ENCODE data around the gene MBD1.
"Not testable (repeated sequence)": the region's sequence is repeated elsewhere in the genome, so short reads cannot be mapped to it uniquely, and the experiment has no call there.

Gene MBD1, protein sequence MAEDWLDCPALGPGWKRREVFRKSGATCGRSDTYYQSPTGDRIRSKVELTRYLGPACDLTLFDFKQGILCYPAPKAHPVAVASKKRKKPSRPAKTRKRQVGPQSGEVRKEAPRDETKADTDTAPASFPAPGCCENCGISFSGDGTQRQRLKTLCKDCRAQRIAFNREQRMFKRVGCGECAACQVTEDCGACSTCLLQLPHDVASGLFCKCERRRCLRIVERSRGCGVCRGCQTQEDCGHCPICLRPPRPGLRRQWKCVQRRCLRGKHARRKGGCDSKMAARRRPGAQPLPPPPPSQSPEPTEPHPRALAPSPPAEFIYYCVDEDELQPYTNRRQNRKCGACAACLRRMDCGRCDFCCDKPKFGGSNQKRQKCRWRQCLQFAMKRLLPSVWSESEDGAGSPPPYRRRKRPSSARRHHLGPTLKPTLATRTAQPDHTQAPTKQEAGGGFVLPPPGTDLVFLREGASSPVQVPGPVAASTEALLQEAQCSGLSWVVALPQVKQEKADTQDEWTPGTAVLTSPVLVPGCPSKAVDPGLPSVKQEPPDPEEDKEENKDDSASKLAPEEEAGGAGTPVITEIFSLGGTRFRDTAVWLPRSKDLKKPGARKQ

DNA sequence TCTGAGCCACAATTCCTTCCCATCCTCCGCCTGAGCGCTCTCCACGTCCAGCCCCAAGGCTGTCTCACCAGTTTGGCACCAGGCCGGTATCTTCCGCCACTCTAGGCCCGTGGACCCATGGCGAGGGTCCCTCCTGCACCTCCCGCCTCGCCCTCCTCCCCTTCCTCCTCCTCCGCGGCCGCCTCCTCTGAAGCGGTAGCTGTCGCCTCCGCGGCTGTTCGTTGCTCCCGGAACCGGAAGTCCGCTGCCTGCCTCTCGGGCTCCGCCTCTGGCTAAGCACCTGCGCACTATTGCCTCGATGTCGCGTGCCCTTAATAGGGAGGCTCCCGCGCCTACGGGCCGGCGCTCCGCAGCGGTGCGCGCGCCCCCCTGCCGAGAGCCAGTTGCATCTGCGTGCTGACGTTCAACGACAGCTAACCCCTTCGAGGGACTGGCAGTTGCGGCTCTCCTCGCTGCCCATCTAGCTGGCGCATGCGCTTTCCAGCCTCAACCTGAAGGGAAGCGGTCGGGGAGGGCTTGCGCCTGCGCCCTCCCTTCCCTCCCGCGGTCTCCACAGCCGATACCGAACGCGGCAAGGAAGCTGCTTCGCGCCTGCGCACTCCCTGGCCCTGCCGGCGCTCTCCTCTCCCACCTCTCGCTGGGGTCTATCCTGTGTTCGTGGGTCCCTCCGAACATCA is at the start of gene MBD1:
Gene MBD1 (minus strand): TSS at position 229 of the 677 bp plus-strand sequence. CDS start 1,531 bp downstream, outside the sequence.
- DNase-seq (ENCODE audit: low read depth) = peak; percentile 96

DNA sequence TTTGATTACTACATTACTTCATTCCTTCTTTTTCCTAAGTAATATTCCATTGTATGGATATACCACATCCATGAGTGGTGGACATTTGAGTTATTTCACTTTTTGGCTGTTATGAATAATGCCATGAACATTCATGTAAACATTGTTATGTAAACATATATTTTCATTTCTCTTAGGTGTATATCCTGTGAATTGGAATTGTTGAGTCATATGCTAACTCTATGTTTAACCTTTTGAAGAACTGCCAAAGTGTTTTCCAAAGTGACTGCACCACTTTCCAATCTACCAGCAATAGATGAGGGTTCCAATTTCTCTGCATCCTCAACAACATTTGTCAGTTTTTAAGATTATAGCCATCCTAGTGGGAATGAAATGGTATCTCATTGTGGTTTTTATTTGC is 48.9 kb upstream of the MBD1 start:
- no peak for DNase-seq (ENCODE audit: low read depth)

GRCh38 chr18:50327983-50328382 is 46.7 kb upstream of the MBD1 start:
- DNase-seq (ENCODE audit: low read depth) = no peak

- DNase-seq (ENCODE audit: low read depth) = no peak
Observed at GRCh38 chr18:50320719-50321118, 39.4 kb upstream of the MBD1 start.

- DNase-seq (ENCODE audit: low read depth) = no peak
Observed at GRCh38 chr18:50315100-50315871, 34.0 kb upstream of the MBD1 start.

DNA sequence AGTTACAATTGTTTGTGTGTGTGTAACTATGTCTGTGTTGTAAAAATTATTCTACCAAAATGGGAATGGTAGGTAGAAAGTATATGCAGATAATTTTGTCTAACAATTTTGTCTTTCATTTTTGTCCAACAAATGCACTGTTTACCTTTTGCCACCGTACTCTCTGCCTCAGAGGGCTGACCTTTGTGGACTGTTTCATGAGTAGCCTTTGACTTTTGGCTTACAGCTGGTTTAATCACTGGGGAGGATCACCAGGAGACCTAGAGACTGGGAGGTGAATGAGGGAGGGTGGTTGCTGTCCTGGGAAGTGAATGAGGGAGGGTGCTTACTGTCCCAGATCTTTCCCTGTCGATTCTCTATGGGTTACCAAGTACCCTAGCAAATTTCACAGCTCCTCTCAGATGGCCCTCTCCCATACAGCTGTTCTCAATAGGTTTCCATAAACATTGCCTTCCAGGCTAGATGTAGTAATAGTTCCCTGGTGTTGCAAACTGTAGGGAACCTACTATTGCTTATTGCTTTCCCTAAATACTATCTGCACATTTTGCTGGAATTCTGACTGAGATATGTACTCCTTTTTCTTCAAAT is 32.6 kb upstream of the MBD1 start:
- no peak for DNase-seq (ENCODE audit: low read depth)

DNA sequence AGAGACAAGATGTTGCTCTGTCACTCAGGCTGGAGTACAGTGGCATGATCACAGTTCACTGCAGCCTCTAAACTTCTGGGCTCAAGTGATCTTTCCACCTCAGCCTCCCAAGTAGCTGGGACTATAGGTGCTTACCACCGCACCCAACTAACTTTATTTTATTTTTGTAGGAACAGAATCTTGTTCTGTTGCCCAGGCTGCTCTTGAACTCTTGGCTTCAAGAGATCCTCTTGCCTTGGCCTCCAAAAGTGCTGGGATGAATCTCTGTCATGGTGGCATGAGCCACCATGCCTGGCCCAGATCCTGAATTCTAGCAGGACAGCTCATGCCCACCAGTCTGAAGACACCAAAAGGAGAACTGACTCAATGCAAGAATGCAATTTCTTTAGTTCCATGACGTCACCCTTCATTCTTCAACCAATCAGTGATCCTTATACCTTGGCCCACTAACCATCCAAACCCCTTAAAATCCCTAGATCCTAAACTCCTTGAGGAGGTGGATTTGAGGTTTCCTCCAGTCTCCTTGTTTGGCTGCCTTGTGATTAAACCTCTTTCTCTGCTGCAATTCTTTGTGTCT is 31.8 kb upstream of the MBD1 start:
- no peak for DNase-seq (ENCODE audit: low read depth)

GRCh38 chr18:50312296-50313030 is 31.1 kb upstream of the MBD1 start:
- DNase-seq (ENCODE audit: low read depth) = no peak

GRCh38 chr18:50311650-50312049 is 30.3 kb upstream of the MBD1 start:
- DNase-seq (ENCODE audit: low read depth) = no peak

- no peak for DNase-seq (ENCODE audit: low read depth)
Observed at GRCh38 chr18:50310080-50310479, 28.8 kb upstream of the MBD1 start.

DNA sequence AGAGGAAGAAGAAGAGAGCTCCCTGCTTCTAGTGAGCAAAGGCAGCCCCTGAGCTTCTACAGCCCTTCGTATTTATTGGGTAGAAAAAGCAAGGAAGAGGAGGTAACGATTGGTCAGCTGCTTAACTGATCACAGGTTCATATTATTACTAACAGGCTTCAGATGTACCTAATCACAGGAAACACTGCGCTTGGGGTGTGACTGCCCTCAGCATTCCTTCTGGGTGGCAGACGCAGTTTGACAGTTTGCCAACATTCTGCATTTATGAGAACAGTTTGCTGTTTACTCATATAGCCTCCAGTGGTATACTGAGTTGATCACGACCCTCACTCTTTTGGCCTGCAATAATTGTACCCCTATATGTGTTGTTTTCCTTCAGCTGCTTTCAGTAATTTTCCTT is 27.5 kb upstream of the MBD1 start:
- not testable (repeated sequence) for DNase-seq (ENCODE audit: low read depth)

DNA sequence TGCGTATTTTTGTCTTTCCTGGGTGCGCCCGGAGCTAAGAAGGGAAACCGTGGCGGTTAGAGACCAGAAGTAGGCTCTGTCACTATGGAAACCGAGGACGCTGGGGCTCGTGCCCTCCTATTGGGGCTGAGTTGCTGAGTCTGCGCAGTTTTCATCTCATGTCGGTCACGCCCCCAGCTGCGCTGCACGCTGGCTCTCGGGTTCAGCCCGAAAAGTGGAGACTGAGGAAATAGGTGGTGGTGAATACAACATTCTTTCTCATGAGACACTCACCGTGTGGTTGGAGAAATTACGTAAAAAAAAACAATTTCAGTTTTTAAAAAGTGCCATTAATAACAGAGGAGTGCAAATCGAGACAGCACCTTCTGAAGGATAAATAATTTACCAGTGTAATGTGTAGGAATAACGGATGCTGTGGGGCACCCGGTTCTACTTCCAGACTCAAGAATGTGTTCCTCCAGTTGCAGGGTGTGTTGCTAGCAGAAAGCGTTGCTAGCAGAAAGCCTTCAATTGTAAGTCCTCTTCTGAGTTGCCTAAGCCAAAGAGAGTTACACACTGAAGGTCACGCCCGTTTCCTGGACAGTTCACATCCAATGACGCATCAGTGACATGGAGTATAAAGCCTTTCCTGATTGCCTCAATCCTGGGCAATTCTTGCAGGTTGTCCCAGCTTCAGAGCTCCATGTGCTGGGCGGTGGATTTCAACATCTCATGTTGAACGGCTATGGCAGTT is 26.6 kb upstream of the MBD1 start:
- peak; percentile 88 for DNase-seq (ENCODE audit: low read depth)

- no peak for DNase-seq (ENCODE audit: low read depth)
Observed at GRCh38 chr18:50307400-50307737, 26.0 kb upstream of the MBD1 start.

GRCh38 chr18:50306944-50307343 is 25.6 kb upstream of the MBD1 start:
- peak; percentile 40 for DNase-seq (ENCODE audit: low read depth)

DNA sequence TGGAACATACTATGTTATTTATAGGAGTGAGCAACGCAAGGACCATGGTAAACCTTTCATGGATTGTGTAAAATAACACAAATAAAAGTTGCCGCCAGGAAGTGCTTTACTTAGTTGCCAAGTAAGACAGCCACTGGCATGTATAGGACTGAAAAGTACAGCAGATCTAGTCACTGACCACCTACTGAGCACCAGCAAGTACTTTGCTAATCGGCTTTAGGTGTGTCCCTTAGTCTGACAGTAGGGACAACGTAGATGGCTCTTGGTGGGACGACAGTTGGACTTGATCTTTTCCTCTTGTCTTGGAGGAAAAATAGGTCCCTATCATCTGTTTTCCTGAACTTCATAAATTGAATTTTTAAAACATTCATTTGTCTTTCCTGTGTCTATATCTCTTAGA is 19.8 kb upstream of the MBD1 start:
- no peak for DNase-seq (ENCODE audit: low read depth)

- DNase-seq (ENCODE audit: low read depth) = no peak
Observed at GRCh38 chr18:50299626-50300388, 18.5 kb upstream of the MBD1 start.

DNA sequence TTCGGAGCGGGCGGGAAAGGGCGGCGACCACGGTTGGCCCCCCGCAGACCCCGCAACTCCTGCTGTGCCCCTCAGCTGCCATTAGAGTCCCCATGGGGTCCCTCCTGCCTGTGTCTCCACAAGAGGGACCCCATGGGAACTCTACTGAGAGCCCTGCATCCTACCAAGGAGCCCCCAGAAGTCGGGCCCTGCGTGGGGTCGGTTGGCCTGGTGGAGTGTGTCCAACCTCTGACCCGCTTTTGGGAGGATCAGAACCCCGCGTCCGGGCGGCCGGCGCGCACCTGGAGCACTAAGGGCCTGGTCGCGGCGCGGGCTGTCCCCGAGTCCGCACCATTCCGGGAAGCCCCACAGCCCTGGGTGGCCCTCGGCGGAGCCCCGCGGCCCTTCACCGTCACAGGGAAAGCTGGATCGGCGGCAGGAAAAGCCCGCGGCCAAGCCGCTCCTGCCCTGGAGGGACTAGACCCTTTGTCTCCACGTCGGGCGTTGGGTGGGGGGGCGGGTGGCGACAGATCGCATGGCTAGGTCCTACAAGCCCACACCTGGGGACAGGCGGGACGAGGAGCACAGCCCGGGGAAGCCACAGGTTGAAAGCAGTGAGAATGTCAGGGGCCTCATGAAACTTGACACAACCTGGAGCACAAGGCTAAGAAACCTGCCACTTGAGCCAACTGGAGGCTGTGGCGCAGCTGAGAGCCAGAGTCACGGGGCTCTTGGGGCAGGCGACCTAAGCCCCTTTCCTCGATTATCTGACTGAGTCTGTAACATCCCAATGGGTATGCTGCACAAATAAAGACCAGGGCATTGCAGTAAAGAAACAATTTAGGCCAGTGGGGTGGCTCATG is 17.3 kb upstream of the MBD1 start:
- no peak for DNase-seq (ENCODE audit: low read depth)

DNA sequence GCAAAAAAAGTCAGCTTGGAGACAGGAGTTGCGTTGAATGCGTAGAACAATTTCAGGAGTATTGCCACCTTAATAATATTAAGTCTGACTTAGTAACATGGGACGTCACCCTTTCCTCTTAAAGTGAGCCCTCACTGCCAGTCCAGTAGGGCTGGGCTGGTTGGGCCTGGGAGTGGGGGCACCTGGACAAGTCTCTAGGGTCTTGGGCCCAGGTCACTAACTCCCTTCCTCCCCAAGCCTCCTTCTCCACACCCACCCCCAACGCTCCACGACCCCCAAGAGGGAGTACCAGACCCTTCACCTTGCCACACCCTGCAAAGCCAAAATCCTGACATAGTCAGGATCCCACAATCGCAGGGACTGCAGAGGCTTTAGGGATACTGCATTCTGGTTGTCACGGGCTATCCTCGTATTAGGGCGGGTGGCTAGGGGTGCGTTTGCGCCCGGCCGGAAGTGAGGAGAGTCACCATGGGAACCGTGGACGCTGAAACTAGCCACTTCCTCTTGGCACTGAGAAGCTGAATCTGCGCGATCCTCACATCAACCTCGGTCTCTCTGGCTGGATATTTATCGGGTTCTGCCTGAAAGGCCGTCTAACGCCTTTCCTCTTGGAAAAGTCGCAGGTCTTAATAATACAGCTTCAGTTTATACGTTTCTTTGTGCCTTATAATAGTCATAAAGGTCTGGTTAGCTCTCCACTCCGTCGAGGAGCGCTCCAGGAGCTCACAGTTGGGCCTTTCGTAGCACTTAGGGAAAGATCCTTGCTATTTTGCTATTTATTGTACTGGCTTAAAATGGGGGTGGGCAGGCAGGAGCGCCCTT is 16.5 kb upstream of the MBD1 start:
- peak; percentile 38 for DNase-seq (ENCODE audit: low read depth)
